Measurements from ENCODE around the gene MRAS.

Gene MRAS

DNA sequence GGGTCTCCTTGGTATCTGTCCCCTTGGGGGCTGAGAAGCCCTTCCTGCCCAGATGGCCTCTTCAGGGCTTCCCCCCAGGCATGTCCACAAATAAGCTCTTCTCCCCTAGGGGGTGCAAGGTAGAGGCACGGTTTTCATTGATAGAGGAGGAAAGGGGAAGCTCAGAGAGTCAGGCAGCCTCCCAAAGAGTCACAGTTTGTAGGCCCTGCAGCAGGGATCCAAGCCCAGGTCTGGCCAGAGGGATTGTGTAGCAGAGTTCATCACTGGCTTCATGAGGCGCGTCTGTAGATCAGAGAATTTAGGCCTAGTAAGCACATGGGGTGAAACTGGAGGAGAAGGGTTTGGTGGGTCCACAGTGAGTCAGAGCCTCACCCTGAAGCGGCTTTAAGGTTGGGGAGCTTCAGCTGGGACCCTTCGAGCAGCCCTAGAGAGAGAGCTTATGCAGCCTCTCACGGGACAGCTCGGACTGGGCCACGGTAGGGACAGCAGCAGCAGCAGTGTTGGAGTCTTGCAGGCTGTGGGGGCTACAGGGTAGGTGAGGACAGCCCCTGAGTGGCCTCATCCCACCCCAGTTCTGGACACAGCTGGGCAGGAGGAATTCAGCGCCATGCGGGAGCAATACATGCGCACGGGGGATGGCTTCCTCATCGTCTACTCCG lies 48.5 kb downstream of the MRAS start:
- H3K9me3 Mint-ChIP-seq, result no peaks in the 10 kb centered on the region
- H3K27ac Mint-ChIP-seq, result no peak overlapping the region
- H3K36me3 Mint-ChIP-seq (ENCODE audit: low read depth), result peaks cover 17% of the 10 kb centered on the region
- H3K4me3 Mint-ChIP-seq, result no peak overlapping the region
- TF ChIP-seq, protein P1, sequence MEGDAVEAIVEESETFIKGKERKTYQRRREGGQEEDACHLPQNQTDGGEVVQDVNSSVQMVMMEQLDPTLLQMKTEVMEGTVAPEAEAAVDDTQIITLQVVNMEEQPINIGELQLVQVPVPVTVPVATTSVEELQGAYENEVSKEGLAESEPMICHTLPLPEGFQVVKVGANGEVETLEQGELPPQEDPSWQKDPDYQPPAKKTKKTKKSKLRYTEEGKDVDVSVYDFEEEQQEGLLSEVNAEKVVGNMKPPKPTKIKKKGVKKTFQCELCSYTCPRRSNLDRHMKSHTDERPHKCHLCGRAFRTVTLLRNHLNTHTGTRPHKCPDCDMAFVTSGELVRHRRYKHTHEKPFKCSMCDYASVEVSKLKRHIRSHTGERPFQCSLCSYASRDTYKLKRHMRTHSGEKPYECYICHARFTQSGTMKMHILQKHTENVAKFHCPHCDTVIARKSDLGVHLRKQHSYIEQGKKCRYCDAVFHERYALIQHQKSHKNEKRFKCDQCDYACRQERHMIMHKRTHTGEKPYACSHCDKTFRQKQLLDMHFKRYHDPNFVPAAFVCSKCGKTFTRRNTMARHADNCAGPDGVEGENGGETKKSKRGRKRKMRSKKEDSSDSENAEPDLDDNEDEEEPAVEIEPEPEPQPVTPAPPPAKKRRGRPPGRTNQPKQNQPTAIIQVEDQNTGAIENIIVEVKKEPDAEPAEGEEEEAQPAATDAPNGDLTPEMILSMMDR (IDR thresholded peaks at IDR 0.05), result no peak
- H3K27me3 Mint-ChIP-seq (ENCODE audit: low read depth, poor library complexity), result peaks cover 3% of the 10 kb centered on the region
- H3K4me1 Mint-ChIP-seq, result peaks cover 22% of the 10 kb centered on the region
- DNase-seq, result no peak

DNA sequence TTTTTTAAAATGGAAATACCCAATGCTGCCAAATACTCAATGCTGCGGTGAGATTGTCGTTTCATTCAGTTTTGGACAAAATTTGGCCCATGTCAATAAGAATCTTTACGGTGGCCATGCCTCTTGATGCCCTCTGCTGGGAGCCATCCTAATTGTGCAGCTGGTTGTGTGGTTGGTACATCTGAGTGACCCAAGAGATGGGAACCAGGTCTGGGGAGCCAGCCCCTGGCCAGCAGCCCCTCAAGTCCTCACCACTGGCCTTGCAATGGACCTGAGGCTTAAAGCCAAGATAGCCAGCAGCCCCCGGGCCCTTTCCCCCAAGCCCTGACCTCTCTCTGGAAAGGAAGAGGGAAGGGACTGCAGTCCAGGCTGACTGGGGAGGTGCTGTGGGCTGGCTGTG lies 49.6 kb downstream of the MRAS start:
- no peak overlapping the region for H3K27ac Mint-ChIP-seq
- no peak overlapping the region for H3K4me3 Mint-ChIP-seq
- H3K9me3 Mint-ChIP-seq, result no peaks in the 10 kb centered on the region
- TF ChIP-seq, protein P1 (IDR thresholded peaks at IDR 0.05), result no peak
- peaks cover 3% of the 10 kb centered on the region for H3K27me3 Mint-ChIP-seq (ENCODE audit: low read depth, poor library complexity)
- peaks cover 24% of the 10 kb centered on the region for H3K4me1 Mint-ChIP-seq
- no peak for DNase-seq
- H3K36me3 Mint-ChIP-seq (ENCODE audit: low read depth), result peaks cover 23% of the 10 kb centered on the region

DNA sequence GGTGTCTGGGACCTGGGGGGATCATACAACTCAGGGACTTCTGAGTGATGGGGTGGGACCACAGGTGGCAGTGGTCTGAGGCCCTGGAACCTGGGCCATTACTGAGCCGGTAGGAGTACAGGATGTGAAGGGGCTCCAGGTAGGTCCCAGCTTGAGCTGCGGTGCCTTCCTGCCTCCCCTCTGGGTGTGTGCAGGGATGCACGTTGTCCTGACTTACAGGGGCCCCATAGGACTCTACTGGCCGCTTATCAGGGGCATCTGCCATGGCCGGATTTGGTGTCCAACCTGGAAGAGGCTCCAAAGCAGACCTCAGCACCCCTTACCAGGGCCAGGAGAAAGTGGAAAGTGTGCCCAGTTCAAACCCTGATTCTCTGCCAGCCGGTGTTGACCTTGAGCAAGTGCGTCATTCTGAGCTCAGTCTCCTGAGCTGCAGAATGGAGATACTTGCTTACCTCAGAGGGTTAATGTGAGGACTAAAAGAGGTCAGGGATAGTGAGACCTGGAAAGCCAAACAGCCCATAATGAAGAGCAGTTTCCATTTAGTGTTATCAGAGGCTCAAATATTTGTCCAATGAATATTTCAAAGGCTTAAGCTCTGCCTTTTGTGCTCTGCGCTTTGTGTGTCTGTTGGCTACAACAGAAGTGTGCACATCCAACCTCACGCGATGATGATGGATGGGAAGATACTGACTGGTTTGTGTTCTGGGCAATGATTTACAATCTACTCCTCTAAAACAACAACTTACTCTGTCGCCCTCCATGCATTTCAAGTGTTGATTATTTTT lies 50.6 kb downstream of the MRAS start:
- H3K9me3 Mint-ChIP-seq, result no peaks in the 10 kb centered on the region
- H3K36me3 Mint-ChIP-seq (ENCODE audit: low read depth), result peaks cover 32% of the 10 kb centered on the region
- H3K4me1 Mint-ChIP-seq, result peaks cover 24% of the 10 kb centered on the region
- no peaks in the 10 kb centered on the region for H3K27me3 Mint-ChIP-seq (ENCODE audit: low read depth, poor library complexity)
- TF ChIP-seq, protein P1 (IDR thresholded peaks at IDR 0.05), result no peak
- DNase-seq, result no peak
- H3K27ac Mint-ChIP-seq, result no peak overlapping the region
- no peak overlapping the region for H3K4me3 Mint-ChIP-seq

DNA sequence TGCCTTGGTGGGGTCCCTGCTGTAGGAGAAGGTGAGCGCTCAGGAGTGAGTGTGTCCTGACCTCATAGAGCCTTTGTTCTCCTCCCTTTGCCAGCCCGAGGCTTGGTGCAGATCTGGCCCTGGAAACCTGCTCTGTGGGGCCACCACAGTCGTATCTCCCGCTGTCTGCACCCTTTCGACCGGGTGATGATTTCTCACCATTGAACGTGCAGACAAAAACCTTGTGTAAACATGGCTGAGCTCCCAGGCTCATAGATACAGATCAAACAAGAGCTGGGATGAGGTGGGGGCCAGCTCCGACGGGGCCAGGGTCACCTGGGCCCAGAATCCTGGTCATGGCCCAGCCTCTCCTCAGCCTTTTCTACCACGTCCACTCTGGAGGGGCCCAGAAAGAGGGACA lies 51.4 kb downstream of the MRAS start:
- peaks cover 24% of the 10 kb centered on the region for H3K4me1 Mint-ChIP-seq
- peaks cover 40% of the 10 kb centered on the region for H3K36me3 Mint-ChIP-seq (ENCODE audit: low read depth)
- no peaks in the 10 kb centered on the region for H3K27me3 Mint-ChIP-seq (ENCODE audit: low read depth, poor library complexity)
- H3K4me3 Mint-ChIP-seq, result no peak overlapping the region
- TF ChIP-seq, protein P1 (IDR thresholded peaks at IDR 0.05), result no peak
- H3K27ac Mint-ChIP-seq, result no peak overlapping the region
- H3K9me3 Mint-ChIP-seq, result no peaks in the 10 kb centered on the region
- DNase-seq, result no peak

DNA sequence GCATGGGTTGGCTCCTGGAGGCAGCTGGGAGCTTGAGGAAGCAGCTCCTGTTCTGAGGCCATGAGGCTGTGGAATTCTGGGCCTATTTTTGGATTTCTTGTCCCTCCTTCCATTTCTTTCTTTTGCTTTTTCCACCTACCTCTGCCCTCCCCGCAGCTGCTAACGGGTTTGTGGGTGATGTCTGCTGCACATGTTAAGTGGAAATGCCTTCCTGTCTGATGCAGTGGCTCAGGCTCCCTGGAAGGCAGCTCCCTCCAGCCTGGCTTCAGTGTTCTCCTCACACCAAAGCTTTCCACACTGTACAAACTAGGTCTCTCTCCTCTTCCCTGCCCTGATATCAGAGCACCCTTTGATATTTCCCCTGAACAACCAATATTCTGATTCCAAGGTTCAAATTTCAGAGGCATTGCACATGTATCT lies 52.3 kb downstream of the MRAS start:
- H3K36me3 Mint-ChIP-seq (ENCODE audit: low read depth), result peaks cover 48% of the 10 kb centered on the region
- no peaks in the 10 kb centered on the region for H3K9me3 Mint-ChIP-seq
- H3K4me3 Mint-ChIP-seq, result no peak overlapping the region
- TF ChIP-seq, protein P1 (IDR thresholded peaks at IDR 0.05), result no peak
- H3K27me3 Mint-ChIP-seq (ENCODE audit: low read depth, poor library complexity), result peaks cover 3% of the 10 kb centered on the region
- H3K27ac Mint-ChIP-seq, result peak overlapping the region; percentile 91
- no peak for DNase-seq
- H3K4me1 Mint-ChIP-seq, result peaks cover 24% of the 10 kb centered on the region
